ENCODE results near the gene ULK3.

- TF ChIP-seq EZH2 (IDR thresholded peaks at IDR 0.05; ENCODE audit: borderline replicate concordance), result no peak
- no peak for TF ChIP-seq CTCF (IDR thresholded peaks at IDR 0.05; ENCODE audit: poor library complexity)
- no peak for TF ChIP-seq EZH2phosphoT487 (IDR thresholded peaks at IDR 0.05; ENCODE audit: low read depth, severe bottlenecking, unreplicated experiment)
Observed at GRCh38 chr15:74793135-74794028, 49.6 kb downstream of the ULK3 start.

Measured in hepatocyte (in vitro differentiated cells).